SK-N-SH (cell line): Measurements from ENCODE around the gene CPEB3. TPM values are rescaled to one million over a fixed set of nuclear protein-coding genes. Genes with fewer than 3 reads are reported as not detected.
"Not testable (repeated sequence)": the region's sequence is repeated elsewhere in the genome, so short reads cannot be mapped to it uniquely, and the experiment has no call there.

ENCODE experiments used
- CTCF ChIA-PET: fragments of 300-600, 350-600 bp; formaldehyde crosslinking; extraction: SDS; loops from one replicate; lab custom pipeline; 2021; lab: Yijun Ruan, JAX
- POLR2A ChIA-PET: fragments of 350-600 bp; sonication (Branson Sonifier 250); formaldehyde crosslinking; extraction: SDS; loops from one replicate; lab custom pipeline; 2020; ENCODE audit warnings: antibody characterized with exemption, inconsistent platforms; lab: Yijun Ruan, JAX
- DNase-seq: peaks from one replicate; pipeline ENCODE4 v3.0.0; 2012
- H2AFZ ChIP-seq: fragments of 200-600 bp; sonication (generic); 2 replicates; pipeline ENCODE4 v1.8.1; 2016; ENCODE audit warnings: antibody characterized with exemption, mild to moderate bottlenecking, low read depth
- H3F3A ChIP-seq: fragments of 200-600 bp; sonication (generic); replicated peaks from 2 replicates; pipeline ENCODE3; 2016; ENCODE audit warnings: antibody characterized with exemption, mild to moderate bottlenecking; ENCODE audit not compliant: insufficient read depth
- H3K27ac ChIP-seq, 2 experiments: fragments of 200-500 bp in 1 of 2; fragments of 200-600 bp in 1 of 2; sonication (Bioruptor generic) in 1 of 2; sonication (generic), shearing (Covaris generic) in 1 of 2; 2 replicates each; pipeline versions ENCODE4 v1.5.1 to v1.6.1; 2014 to 2016; ENCODE audit warnings: low read depth in 2 of 2, inconsistent platforms in 1 of 2, low read length in 1 of 2, mild to moderate bottlenecking in 1 of 2, mixed read lengths in 1 of 2
- H3K27me3 ChIP-seq: fragments of 200-600 bp; sonication (generic), shearing (Covaris generic); 2 replicates; pipeline ENCODE4 v1.6.1; 2016; ENCODE audit warnings: mixed run types; ENCODE audit not compliant: insufficient read depth
- H3K36me3 ChIP-seq, 2 experiments: fragments of 200-500 bp in 1 of 2; fragments of 200-600 bp in 1 of 2; sonication (Bioruptor generic) in 1 of 2; sonication (generic) in 1 of 2; replicated peaks in 1 of 2; 2 replicates each; pipeline versions ENCODE3 to v1.5.1; 2014 to 2016; ENCODE audit warnings: low read length in 1 of 2, mild to moderate bottlenecking in 1 of 2; ENCODE audit not compliant: insufficient read depth in 2 of 2, control insufficient read depth in 1 of 2
- H3K4me1 ChIP-seq, 2 experiments: fragments of 200-500 bp in 1 of 2; fragments of 200-600 bp in 1 of 2; sonication (Bioruptor generic) in 1 of 2; sonication (generic), shearing (Covaris generic) in 1 of 2; 2 replicates each; pipeline versions ENCODE4 v1.5.1 to v1.6.1; 2014 to 2016; ENCODE audit warnings: low read depth in 1 of 2, low read length in 1 of 2, mixed run types in 1 of 2; ENCODE audit not compliant: insufficient read depth in 2 of 2, control insufficient read depth in 1 of 2
- H3K4me2 ChIP-seq: fragments of 200-600 bp; sonication (generic), shearing (Covaris generic); 2 replicates; pipeline ENCODE4 v1.6.1; 2017; ENCODE audit warnings: mixed run types
- H3K4me3 ChIP-seq, 2 experiments: fragments of 200-500 bp in 1 of 2; fragments of 200-600 bp in 1 of 2; sonication (Bioruptor generic) in 1 of 2; sonication (generic), shearing (Covaris generic) in 1 of 2; 2 replicates each; pipeline versions ENCODE4 v1.5.1 to v1.8.1; 2014 to 2016; ENCODE audit warnings: low read depth in 2 of 2, inconsistent platforms in 1 of 2, low read length in 1 of 2, mild to moderate bottlenecking in 1 of 2, mixed read lengths in 1 of 2, moderate library complexity in 1 of 2
- H3K79me2 ChIP-seq: fragments of 200-600 bp; sonication (generic); 2 replicates; pipeline ENCODE4 v1.8.1; 2017; ENCODE audit warnings: mild to moderate bottlenecking; ENCODE audit not compliant: insufficient read depth
- H3K9ac ChIP-seq: fragments of 200-600 bp; sonication (generic); 2 replicates; pipeline ENCODE4 v1.6.1; 2017; ENCODE audit warnings: mixed run types
- H3K9me2 ChIP-seq: fragments of 200-600 bp; sonication (generic); 2 replicates; pipeline ENCODE4 v1.6.1; 2017; ENCODE audit warnings: mixed run types
- H3K9me3 ChIP-seq: fragments of 200-600 bp; sonication (generic); 2 replicates; pipeline ENCODE4 v1.6.1; 2017; ENCODE audit warnings: mixed run types, mild to moderate bottlenecking, moderate library complexity
- H4K20me1 ChIP-seq: fragments of 200-600 bp; sonication (generic); 2 replicates; pipeline ENCODE4 v1.6.1; 2017; ENCODE audit warnings: mild to moderate bottlenecking, mixed run types; ENCODE audit not compliant: insufficient read depth
- EP300 ChIP-seq, 2 experiments: IDR thresholded peaks; 2 replicates each; pipeline versions ENCODE4 v1.4.0 to v1.6.1; 2012; ENCODE audit warnings: borderline replicate concordance in 1 of 2, low read depth in 1 of 2, low read length in 1 of 2
- EZH2phosphoT487 ChIP-seq: fragments of 200-600 bp; sonication (generic); IDR thresholded peaks from 2 replicates; pipeline ENCODE4 v1.6.1; 2017; ENCODE audit warnings: low read depth, mixed run types, mild to moderate bottlenecking, antibody characterized with exemption, moderate library complexity, borderline replicate concordance
- GABPA ChIP-seq: IDR thresholded peaks from 2 replicates; pipeline ENCODE4 v1.4.0; 2012; ENCODE audit warnings: low read depth, mild to moderate bottlenecking
- GATA2 ChIP-seq: sonication (generic); formaldehyde crosslinking; IDR thresholded peaks from 2 replicates; pipeline ENCODE4 v1.5.0; 2020; ENCODE audit warnings: mild to moderate bottlenecking, missing genetic modification reagents
- JUND ChIP-seq: IDR thresholded peaks from 2 replicates; pipeline ENCODE4 v1.4.0; 2012
- NRF1 ChIP-seq: IDR thresholded peaks from 2 replicates; pipeline ENCODE4 v1.6.1; 2012; ENCODE audit warnings: low read depth, mild to moderate bottlenecking, low read length
- POLR2AphosphoS5 ChIP-seq: IDR thresholded peaks from 2 replicates; pipeline ENCODE4 v1.6.1; 2012; ENCODE audit warnings: low read depth, low read length
- REST ChIP-seq: IDR thresholded peaks from 2 replicates; pipeline ENCODE4 v1.6.1; 2012; ENCODE audit warnings: mild to moderate bottlenecking, low read depth, low read length, moderate library complexity
- RXRA ChIP-seq: IDR thresholded peaks from 2 replicates; pipeline ENCODE4 v1.4.0; 2012; ENCODE audit warnings: low read depth, mild to moderate bottlenecking, borderline replicate concordance
- WGBS: methylation state at CpG from one replicate; pipeline ENCODE4 v1.1.6; 2017; ENCODE audit warnings: low lambda C conversion rate; 5-methylcytosine and 5-hydroxymethylcytosine counted together
- polyA plus RNA-seq, 3 experiments: library from polyadenylated mRNA; depleted of rRNA; stranded (reverse); fragments of >200 nt; gene quantifications; 2 replicates each; pipeline ENCODE4 v1.2.3, GENCODE V29; 2012
- TF ChIP-seq, protein P1 (sequence below): IDR thresholded peaks from 2 replicates; pipeline ENCODE4 v1.4.0; 2012; ENCODE audit warnings: low read depth, borderline replicate concordance
- TF ChIP-seq, protein P2 (sequence below): IDR thresholded peaks from 2 replicates; pipeline ENCODE4 v1.4.0; 2012; ENCODE audit warnings: low read depth, borderline replicate concordance
- TF ChIP-seq, protein P3 (sequence below): fragments of 150-350 bp; IDR thresholded peaks from 2 replicates; pipeline ENCODE4 v1.6.1; 2017; ENCODE audit warnings: antibody characterized with exemption, low read length, low read depth, borderline replicate concordance
- TF ChIP-seq, protein P4 (sequence below): fragments of 200-600 bp; sonication (generic); IDR thresholded peaks from 2 replicates; pipeline ENCODE4 v1.6.1; 2017; ENCODE audit warnings: antibody characterized with exemption, mild to moderate bottlenecking, moderate library complexity

The CPEB3 gene
- polyA plus RNA-seq, 1 of the 3 experiments (the other 2 are of a cell fraction) = 0.36 TPM

GRCh38 chr10:92142949-92143348 lies 147.9 kb downstream of the CPEB3 start:
- Histone ChIP-seq H3K4me2 (no peak overlapping the region), H3K9ac (no peak overlapping the region), H3K27me3 (no peaks in the 10 kb centered on the region), H3F3A (no peaks in the 10 kb centered on the region), H3K9me3 (no peaks in the 10 kb centered on the region), H3K4me3 (no peak overlapping the region), H3K27ac (no peak overlapping the region), H3K4me1 (no peaks in the 10 kb centered on the region), H3K79me2 (no peaks in the 10 kb centered on the region), H4K20me1 (no peaks in the 10 kb centered on the region), H3K9me2 (no peaks in the 10 kb centered on the region), H2AFZ (no peak overlapping the region), H3K36me3 (no peaks in the 10 kb centered on the region)
- WGBS = 91% methylated on average over 3 of the region's 3 CpGs
- DNase-seq = no peak
- CTCF ChIA-PET = interaction anchor here (0.7 kb wide), 1 partner anchor 8 kb away, joined by 6 read pairs; no protein-coding TSS in a partner anchor
- POLR2A ChIA-PET = no interaction called here
- TF ChIP-seq, protein P1, sequence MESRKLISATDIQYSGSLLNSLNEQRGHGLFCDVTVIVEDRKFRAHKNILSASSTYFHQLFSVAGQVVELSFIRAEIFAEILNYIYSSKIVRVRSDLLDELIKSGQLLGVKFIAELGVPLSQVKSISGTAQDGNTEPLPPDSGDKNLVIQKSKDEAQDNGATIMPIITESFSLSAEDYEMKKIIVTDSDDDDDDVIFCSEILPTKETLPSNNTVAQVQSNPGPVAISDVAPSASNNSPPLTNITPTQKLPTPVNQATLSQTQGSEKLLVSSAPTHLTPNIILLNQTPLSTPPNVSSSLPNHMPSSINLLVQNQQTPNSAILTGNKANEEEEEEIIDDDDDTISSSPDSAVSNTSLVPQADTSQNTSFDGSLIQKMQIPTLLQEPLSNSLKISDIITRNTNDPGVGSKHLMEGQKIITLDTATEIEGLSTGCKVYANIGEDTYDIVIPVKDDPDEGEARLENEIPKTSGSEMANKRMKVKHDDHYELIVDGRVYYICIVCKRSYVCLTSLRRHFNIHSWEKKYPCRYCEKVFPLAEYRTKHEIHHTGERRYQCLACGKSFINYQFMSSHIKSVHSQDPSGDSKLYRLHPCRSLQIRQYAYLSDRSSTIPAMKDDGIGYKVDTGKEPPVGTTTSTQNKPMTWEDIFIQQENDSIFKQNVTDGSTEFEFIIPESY = no peak
- TF ChIP-seq RXRA (no peak), NRF1 (no peak), REST (no peak), EZH2phosphoT487 (no peak), POLR2AphosphoS5 (no peak)
- TF ChIP-seq, protein P2, sequence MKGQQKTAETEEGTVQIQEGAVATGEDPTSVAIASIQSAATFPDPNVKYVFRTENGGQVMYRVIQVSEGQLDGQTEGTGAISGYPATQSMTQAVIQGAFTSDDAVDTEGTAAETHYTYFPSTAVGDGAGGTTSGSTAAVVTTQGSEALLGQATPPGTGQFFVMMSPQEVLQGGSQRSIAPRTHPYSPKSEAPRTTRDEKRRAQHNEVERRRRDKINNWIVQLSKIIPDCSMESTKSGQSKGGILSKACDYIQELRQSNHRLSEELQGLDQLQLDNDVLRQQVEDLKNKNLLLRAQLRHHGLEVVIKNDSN = no peak

DNA sequence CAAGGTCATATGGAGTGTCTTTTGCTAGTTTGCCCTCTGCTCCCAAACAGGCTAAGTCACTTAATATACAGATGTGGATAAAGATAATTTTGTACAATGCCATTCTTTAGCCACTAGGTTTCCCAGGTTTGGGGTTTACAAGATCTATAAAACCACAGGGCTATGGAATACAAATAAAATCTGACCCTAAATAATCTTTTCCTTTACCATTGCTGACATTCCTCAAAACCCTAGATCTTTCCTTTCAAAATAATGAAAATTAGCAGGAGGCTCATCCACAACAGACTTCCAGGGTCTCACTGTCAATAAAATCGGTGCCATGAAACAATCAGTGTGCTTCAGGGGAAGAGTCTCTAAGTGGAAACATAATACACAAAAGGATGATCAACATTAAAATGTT lies 148.4 kb downstream of the CPEB3 start:
- Histone ChIP-seq H3K79me2 (no peaks in the 10 kb centered on the region), H3K4me1 (no peaks in the 10 kb centered on the region), H3K9me2 (no peaks in the 10 kb centered on the region), H3K4me3 (no peak overlapping the region), H3K9me3 (no peaks in the 10 kb centered on the region), H3K27ac (no peak overlapping the region), H3K36me3 (no peaks in the 10 kb centered on the region), H3K9ac (no peak overlapping the region), H3K4me2 (no peak overlapping the region), H2AFZ (no peak overlapping the region), H4K20me1 (no peaks in the 10 kb centered on the region), H3F3A (no peaks in the 10 kb centered on the region), H3K27me3 (no peaks in the 10 kb centered on the region)
- no peak for DNase-seq
- WGBS = 59% methylated on average over 1 of the region's 1 CpG
- ChIA-PET CTCF (interaction anchor here (0.7 kb wide), 1 partner anchor 8 kb away, joined by 6 read pairs; no protein-coding TSS in a partner anchor), POLR2A (no interaction called here)
- TF ChIP-seq RXRA = no peak
- TF ChIP-seq JUND = no peak
- TF ChIP-seq, protein P3, sequence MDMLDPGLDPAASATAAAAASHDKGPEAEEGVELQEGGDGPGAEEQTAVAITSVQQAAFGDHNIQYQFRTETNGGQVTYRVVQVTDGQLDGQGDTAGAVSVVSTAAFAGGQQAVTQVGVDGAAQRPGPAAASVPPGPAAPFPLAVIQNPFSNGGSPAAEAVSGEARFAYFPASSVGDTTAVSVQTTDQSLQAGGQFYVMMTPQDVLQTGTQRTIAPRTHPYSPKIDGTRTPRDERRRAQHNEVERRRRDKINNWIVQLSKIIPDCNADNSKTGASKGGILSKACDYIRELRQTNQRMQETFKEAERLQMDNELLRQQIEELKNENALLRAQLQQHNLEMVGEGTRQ = no peak
- no peak for TF ChIP-seq GATA2 (CRISPR knock-in tag)
- TF ChIP-seq EP300 (IDR thresholded peaks at IDR 0.05; ENCODE audit: borderline replicate concordance in 1 of 2, low read depth in 1 of 2, low read length in 1 of 2) = no peak
- TF ChIP-seq, protein P4, sequence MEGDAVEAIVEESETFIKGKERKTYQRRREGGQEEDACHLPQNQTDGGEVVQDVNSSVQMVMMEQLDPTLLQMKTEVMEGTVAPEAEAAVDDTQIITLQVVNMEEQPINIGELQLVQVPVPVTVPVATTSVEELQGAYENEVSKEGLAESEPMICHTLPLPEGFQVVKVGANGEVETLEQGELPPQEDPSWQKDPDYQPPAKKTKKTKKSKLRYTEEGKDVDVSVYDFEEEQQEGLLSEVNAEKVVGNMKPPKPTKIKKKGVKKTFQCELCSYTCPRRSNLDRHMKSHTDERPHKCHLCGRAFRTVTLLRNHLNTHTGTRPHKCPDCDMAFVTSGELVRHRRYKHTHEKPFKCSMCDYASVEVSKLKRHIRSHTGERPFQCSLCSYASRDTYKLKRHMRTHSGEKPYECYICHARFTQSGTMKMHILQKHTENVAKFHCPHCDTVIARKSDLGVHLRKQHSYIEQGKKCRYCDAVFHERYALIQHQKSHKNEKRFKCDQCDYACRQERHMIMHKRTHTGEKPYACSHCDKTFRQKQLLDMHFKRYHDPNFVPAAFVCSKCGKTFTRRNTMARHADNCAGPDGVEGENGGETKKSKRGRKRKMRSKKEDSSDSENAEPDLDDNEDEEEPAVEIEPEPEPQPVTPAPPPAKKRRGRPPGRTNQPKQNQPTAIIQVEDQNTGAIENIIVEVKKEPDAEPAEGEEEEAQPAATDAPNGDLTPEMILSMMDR = peak; percentile 19; the same call in 1 of the 2 replicates
- TF ChIP-seq GABPA = no peak

- POLR2A ChIA-PET, CTCF ChIA-PET: not testable (repeated sequence)
- WGBS = 60% methylated on average over 2 of the region's 3 CpGs
Measured at GRCh38 chr10:92141147-92141546, 149.7 kb downstream of the CPEB3 start.

More at GRCh38 chr10:92141147-92141546, 149.7 kb downstream of the CPEB3 start:
- H2AFZ ChIP-seq, H3K36me3 ChIP-seq, H3K9me3 ChIP-seq, H3K27ac ChIP-seq, H3K4me1 ChIP-seq, H3K27me3 ChIP-seq, H3K79me2 ChIP-seq, H3K9me2 ChIP-seq, H3K4me2 ChIP-seq, H3F3A ChIP-seq, DNase-seq, H3K4me3 ChIP-seq, H4K20me1 ChIP-seq, H3K9ac ChIP-seq: not testable (repeated sequence)
